BLaER1 treated with 17β-estradiol and CSF1 and Interleukin-3, amounts not matched to agents 10 nM and 100 nM (cell line): ENCODE data around the gene GAB3.
"Not testable (repeated sequence)": the region's sequence is repeated elsewhere in the genome, so short reads cannot be mapped to it uniquely, and the experiment has no call there.

Experiments used
- H3K27ac ChIP-seq, 11 experiments: shearing (Covaris generic); formaldehyde crosslinking; 2 replicates each; pipeline ENCODE4 v1.8.1; 2022
- H3K27me3 ChIP-seq, 11 experiments: shearing (Covaris generic); formaldehyde crosslinking; 2 replicates each; pipeline ENCODE4 v1.8.1; 2022
- H3K36me3 ChIP-seq, 11 experiments: shearing (Covaris generic); formaldehyde crosslinking; 2 replicates each; pipeline ENCODE4 v1.8.1; 2022
- H3K4me1 ChIP-seq, 10 experiments: shearing (Covaris generic); formaldehyde crosslinking; 2 replicates each; pipeline ENCODE4 v1.8.1; 2022
- H3K4me2 ChIP-seq, 11 experiments: shearing (Covaris generic); formaldehyde crosslinking; 2 replicates each; pipeline ENCODE4 v1.8.1; 2022
- H3K4me3 ChIP-seq, 10 experiments: shearing (Covaris generic); formaldehyde crosslinking; 2 replicates each; pipeline ENCODE4 v1.8.1; 2022
- H3K9ac ChIP-seq, 11 experiments: shearing (Covaris generic); formaldehyde crosslinking; 2 replicates each; pipeline ENCODE4 v1.8.1; 2022
- H3K9me3 ChIP-seq, 11 experiments: shearing (Covaris generic); formaldehyde crosslinking; replicated peaks in 1 of 11; 2 replicates each; pipeline ENCODE4 v1.8.1; 2022
- H4K20me1 ChIP-seq, 11 experiments: shearing (Covaris generic); formaldehyde crosslinking; 2 replicates each; pipeline ENCODE4 v1.8.1; 2022
- Cebpa-rat ChIP-seq, 11 experiments: shearing (Covaris generic); IDR thresholded peaks; 2 replicates each; pipeline ENCODE4 v1.8.1; 2022

GAB3 gene

GRCh38 chrX:154650221-154650510 lies 100.7 kb downstream of the GAB3 start:
- TF ChIP-seq Cebpa-rat (IDR thresholded peaks at IDR 0.05) = no peak
- no peaks in the 10 kb centered on the region for H4K20me1 ChIP-seq
- no peak overlapping the region for H3K4me3 ChIP-seq
- H3K9me3 ChIP-seq = peaks cover 0 to 15% (median 8%) of the 10 kb centered on the region in 11 experiments; a peak in 13 of 22 replicates
- peaks cover 16 to 27% (median 21%) of the 10 kb centered on the region in 10 experiments for H3K4me1 ChIP-seq
- H3K27ac ChIP-seq = 0 out of 22 replicates have a peak overlapping the region, but pooled peaks of 1 of the 11 experiments have one; percentile 4
- H3K4me2 ChIP-seq = peak overlapping the region; percentile 48 to 79 (median 69)
- H3K9ac ChIP-seq = no peak overlapping the region
- no peaks in the 10 kb centered on the region for H3K36me3 ChIP-seq
- H3K27me3 ChIP-seq = peaks cover 4 to 31% (median 15%) of the 10 kb centered on the region in 11 experiments; a peak in 16 of 22 replicates

- H4K20me1 ChIP-seq = no peaks in the 10 kb centered on the region
- no peak for TF ChIP-seq Cebpa-rat (IDR thresholded peaks at IDR 0.05)
- H3K4me3 ChIP-seq = no peak overlapping the region
- peaks cover 16 to 24% (median 20%) of the 10 kb centered on the region in 10 experiments for H3K4me1 ChIP-seq
- no peaks in the 10 kb centered on the region for H3K36me3 ChIP-seq
- H3K4me2 ChIP-seq = peak overlapping the region; percentile 48 to 79 (median 69)
- peaks cover 0 to 10% (median 5%) of the 10 kb centered on the region in 11 experiments; a peak in 13 of 22 replicates for H3K9me3 ChIP-seq
- peak overlapping the region in 2 of 11 experiments; percentile 43 to 50; a peak in 5 of 22 replicates for H3K27ac ChIP-seq
- H3K27me3 ChIP-seq = peaks cover 4 to 29% (median 15%) of the 10 kb centered on the region in 11 experiments; a peak in 16 of 22 replicates
- H3K9ac ChIP-seq = peak overlapping the region in 7 of 11 experiments; percentile 1 to 51 (median 22); a peak in 5 of 22 replicates
Observed at GRCh38 chrX:154649503-154650220, 101.2 kb downstream of the GAB3 start.

GRCh38 chrX:154648931-154649330 lies 101.9 kb downstream of the GAB3 start:
- peak overlapping the region; percentile 48 to 79 (median 69) for H3K4me2 ChIP-seq
- H3K4me1 ChIP-seq = peaks cover 16 to 20% (median 18%) of the 10 kb centered on the region in 10 experiments
- H3K4me3 ChIP-seq = no peak overlapping the region
- H3K27me3 ChIP-seq = peaks cover 4 to 29% (median 15%) of the 10 kb centered on the region in 11 experiments; a peak in 16 of 22 replicates
- H3K9ac ChIP-seq = peak overlapping the region in 6 of 11 experiments; percentile 1 to 51 (median 26); a peak in 7 of 22 replicates
- peaks cover 0 to 5% (median 0%) of the 10 kb centered on the region in 11 experiments; a peak in 1 of 22 replicates for H3K9me3 ChIP-seq
- H3K27ac ChIP-seq = peak overlapping the region in 2 of 11 experiments; percentile 43 to 50; a peak in 4 of 22 replicates
- no peaks in the 10 kb centered on the region for H4K20me1 ChIP-seq
- no peak for TF ChIP-seq Cebpa-rat (IDR thresholded peaks at IDR 0.05)
- H3K36me3 ChIP-seq = no peaks in the 10 kb centered on the region

- H3K9me3 ChIP-seq, H3K9ac ChIP-seq, H3K36me3 ChIP-seq, H3K27ac ChIP-seq, H3K4me3 ChIP-seq, H3K4me2 ChIP-seq, H4K20me1 ChIP-seq: not testable (repeated sequence)
- Histone ChIP-seq H3K27me3 (peaks cover 4 to 19% (median 14%) of the 10 kb centered on the region in 11 experiments; a peak in 14 of 22 replicates), H3K4me1 (peaks cover 16 to 20% (median 18%) of the 10 kb centered on the region in 10 experiments)
Observed at GRCh38 chrX:154645745-154646378, 105.0 kb downstream of the GAB3 start.

GRCh38 chrX:154643708-154644107 lies 107.2 kb downstream of the GAB3 start:
- not testable (repeated sequence) for H3K4me3 ChIP-seq, H4K20me1 ChIP-seq, H3K9me3 ChIP-seq, H3K27ac ChIP-seq, H3K4me1 ChIP-seq, H3K36me3 ChIP-seq, H3K9ac ChIP-seq, H3K4me2 ChIP-seq, H3K27me3 ChIP-seq

- H3K4me3 ChIP-seq, H3K27ac ChIP-seq, H3K36me3 ChIP-seq, H3K27me3 ChIP-seq, H4K20me1 ChIP-seq, H3K4me1 ChIP-seq, H3K9ac ChIP-seq, H3K4me2 ChIP-seq, H3K9me3 ChIP-seq: not testable (repeated sequence)
Observed at GRCh38 chrX:154641740-154642139, 109.1 kb downstream of the GAB3 start.

- H3K27me3 ChIP-seq, H3K9ac ChIP-seq, H3K4me1 ChIP-seq, H3K4me3 ChIP-seq, H4K20me1 ChIP-seq, H3K36me3 ChIP-seq, H3K4me2 ChIP-seq, H3K27ac ChIP-seq, H3K9me3 ChIP-seq: not testable (repeated sequence)
Observed at GRCh38 chrX:154633661-154634060, 117.2 kb downstream of the GAB3 start.

- not testable (repeated sequence) for H3K9me3 ChIP-seq, H3K36me3 ChIP-seq, H3K27me3 ChIP-seq, H3K4me3 ChIP-seq, H3K4me1 ChIP-seq, H4K20me1 ChIP-seq, H3K27ac ChIP-seq, H3K9ac ChIP-seq, H3K4me2 ChIP-seq
Observed at GRCh38 chrX:154630949-154631348, 119.9 kb downstream of the GAB3 start.

- not testable (repeated sequence) for H3K4me2 ChIP-seq, H3K27me3 ChIP-seq, H3K36me3 ChIP-seq, H3K9ac ChIP-seq, H3K4me1 ChIP-seq, H4K20me1 ChIP-seq, H3K9me3 ChIP-seq, H3K4me3 ChIP-seq, H3K27ac ChIP-seq
Observed at GRCh38 chrX:154628960-154629359, 121.9 kb downstream of the GAB3 start.
